ENCODE results near the gene ERGIC1. TPM values are rescaled to one million over a fixed set of nuclear protein-coding genes. Genes with fewer than 3 reads are reported as not detected.

Gene ERGIC1
- total and polyA plus RNA-seq, 2 of the 8 experiments (the other 6 are each of a cell fraction or from before 2014, with no cell fraction given), result 95.3 to 106 TPM

GRCh38 chr5:172840432-172841154, 6.5 kb downstream of the ERGIC1 start (continued):
- TF ChIP-seq CBX8 (IDR thresholded peaks at IDR 0.05; ENCODE audit: borderline replicate concordance, low read depth, low read length) (no peak), TBP (IDR thresholded peaks at IDR 0.05; ENCODE audit: low read depth, low read length) (no peak)
